Right lobe of liver (tissue), 4 donors: Measurements from ENCODE around the gene COL28A1.

Source experiments
- CTCF ChIP-seq, 4 donors: fragments of 200-600 bp in 3 of 4; fragments of 450-650 bp in 1 of 4; IDR thresholded peaks; one replicate each; pipeline versions ENCODE4 v1.5.1 to v1.8.0; 2016 to 2022; ENCODE audit warnings: antibody characterized with exemption in 4 of 4, mild to moderate bottlenecking in 2 of 4
- POLR2A ChIP-seq: fragments of 450-650 bp; IDR thresholded peaks from one replicate; pipeline ENCODE4 v1.6.1; 2017; ENCODE audit warnings: antibody characterized with exemption, mild to moderate bottlenecking
- donor health status: DM: no; HTN: no; CAD: no.
- donor health status: DM: no; HTN: no; CAD: no.
- donor health status: DM: no; HTN: yes; CAD: no.

- TF ChIP-seq CTCF (IDR thresholded peaks at IDR 0.05), result no peak
- TF ChIP-seq POLR2A, result no peak
Observed at GRCh38 chr7:7539711-7540110, 4.0 kb upstream of the COL28A1 start.
